A549 (cell line): Measurements from ENCODE around the gene PRKN. TPM values are rescaled to one million over a fixed set of nuclear protein-coding genes. Genes with fewer than 3 reads are reported as not detected.

ENCODE experiments used
- ATAC-seq, 2 experiments: fragments of 200-7000 bp in 1 of 2; fragments of >200 bp in 1 of 2; cut with Nextera tagmentation in 1 of 2; cut with Tn5 transposase in 1 of 2; 3 replicates each; pipeline versions ENCODE4 v1.8.0 to v1.9.1; 2018 to 2020; ENCODE audit warnings: mild to moderate bottlenecking in 1 of 2, moderate library complexity in 1 of 2
- CTCF ChIA-PET: fragments of 300-600 bp; sonication (Branson Sonifier 250); formaldehyde crosslinking; extraction: SDS; loops from one replicate; lab custom pipeline; 2021; ENCODE audit warnings: antibody characterized with exemption, inconsistent platforms; lab: Yijun Ruan, JAX
- POLR2A ChIA-PET: fragments of 350-600 bp; formaldehyde crosslinking; extraction: SDS; loops from one replicate; lab custom pipeline; 2021; ENCODE audit warnings: antibody characterized with exemption, inconsistent platforms; lab: Yijun Ruan, JAX
- DNase-seq, 2 experiments: peaks; one replicate each; pipeline versions ENCODE4 v3.0.0 to v3.0.0-alpha.2; 2011 to 2016; ENCODE audit warnings: low read depth in 1 of 2, low spot score in 1 of 2
- FAIRE-seq: peaks from 2 replicates; lab custom pipeline; 2011; peaks lifted over from hg19 to GRCh38; lab: Jason Lieb, UNC
- H3K27ac ChIP-seq, 2 experiments: fragments of >200 bp; sonication (Bioruptor Twin); formaldehyde crosslinking; 3 replicates each; pipeline ENCODE4 v1.5.1; 2016 to 2017
- H3K4me1 ChIP-seq: fragments of >200 bp; sonication (Bioruptor Twin); formaldehyde crosslinking; 3 replicates; pipeline ENCODE4 v1.6.1; 2016
- H3K4me2 ChIP-seq: fragments of >200 bp; sonication (Bioruptor Twin); formaldehyde crosslinking; 3 replicates; pipeline ENCODE4 v1.6.1; 2016
- H3K4me3 ChIP-seq: fragments of >200 bp; sonication (Bioruptor Twin); formaldehyde crosslinking; 3 replicates; pipeline ENCODE4 v1.5.1; 2016
- H3K9me3 ChIP-seq: fragments of >200 bp; sonication (Bioruptor Twin); formaldehyde crosslinking; 3 replicates; pipeline ENCODE4 v1.6.1; 2016
- CEBPB ChIP-seq, 2 experiments: fragments of >200 bp in 1 of 2; sonication (Bioruptor Twin) in 1 of 2; formaldehyde crosslinking in 1 of 2; IDR thresholded peaks; 2 replicates each; pipeline ENCODE4 v1.6.1; 2012 to 2016
- EP300 ChIP-seq, 2 experiments: fragments of >200 bp; sonication (Bioruptor Twin); formaldehyde crosslinking; IDR thresholded peaks; 2 replicates in 1 of 2; 3 replicates in 1 of 2; pipeline ENCODE4 v1.6.1; 2016 to 2017
- FOSL2 ChIP-seq, 2 experiments: fragments of 450-650 bp in 1 of 2; fragments of >200 bp in 1 of 2; sonication (Bioruptor Twin) in 1 of 2; formaldehyde crosslinking; IDR thresholded peaks; 2 replicates each; pipeline versions ENCODE4 v1.5.0 to v1.6.1; 2016 to 2020; ENCODE audit warnings: mild to moderate bottlenecking in 1 of 2, moderate library complexity in 1 of 2
- FOXS1 ChIP-seq: fragments of 250-450 bp; sonication (Bioruptor Pico); IDR thresholded peaks from 2 replicates; pipeline ENCODE4 v1.5.0; 2020; ENCODE audit warnings: mild to moderate bottlenecking, moderate library complexity
- HES2 ChIP-seq: fragments of >200 bp; sonication (Bioruptor Twin); formaldehyde crosslinking; IDR thresholded peaks from 2 replicates; pipeline ENCODE4 v1.6.1; 2016
- HOXB13 ChIP-seq: fragments of 250-450 bp; sonication (Bioruptor Pico); IDR thresholded peaks from 2 replicates; pipeline ENCODE4 v1.5.0; 2020; ENCODE audit warnings: low read depth, mild to moderate bottlenecking, moderate library complexity
- JUNB ChIP-seq: fragments of >200 bp; sonication (Bioruptor Twin); formaldehyde crosslinking; IDR thresholded peaks from 2 replicates; pipeline ENCODE4 v1.6.1; 2016
- MAFK ChIP-seq: fragments of 450-650 bp; IDR thresholded peaks from 2 replicates; pipeline ENCODE4 v1.6.1; 2014; ENCODE audit not compliant: partially characterized antibody
- MAZ ChIP-seq: fragments of 150-350 bp; IDR thresholded peaks from 2 replicates; pipeline ENCODE4 v1.6.1; 2014; ENCODE audit warnings: antibody characterized with exemption, low read depth, low read length, borderline replicate concordance
- MYC ChIP-seq: IDR thresholded peaks from 2 replicates; pipeline ENCODE4 v1.6.1; 2012; ENCODE audit warnings: mild to moderate bottlenecking, inconsistent platforms, low read length, improper control_type of control experiment, borderline replicate concordance
- RARB ChIP-seq: fragments of 250-450 bp; sonication (Bioruptor Pico); IDR thresholded peaks from 2 replicates; pipeline ENCODE4 v1.8.0; 2021; ENCODE audit warnings: mild to moderate bottlenecking, moderate library complexity
- TP53 ChIP-seq: fragments of 250-450 bp; sonication (Bioruptor Pico); IDR thresholded peaks from 2 replicates; pipeline ENCODE4 v1.5.0; 2021; ENCODE audit warnings: mild to moderate bottlenecking, moderate library complexity
- ZFP36 ChIP-seq: fragments of 450-650 bp; IDR thresholded peaks from 2 replicates; pipeline ENCODE4 v1.6.1; 2014; ENCODE audit warnings: borderline replicate concordance; ENCODE audit not compliant: partially characterized antibody
- ZNF302 ChIP-seq: fragments of 250-450 bp; sonication (Bioruptor Pico); IDR thresholded peaks from 2 replicates; pipeline ENCODE4 v1.9.0; 2021; ENCODE audit warnings: inconsistent platforms, mild to moderate bottlenecking, moderate library complexity
- WGBS: methylation state at CpG from one replicate; pipeline ENCODE4 v1.1.6; 2017; ENCODE audit errors: missing lambda C conversion rate; 5-methylcytosine and 5-hydroxymethylcytosine counted together
- polyA plus RNA-seq, 4 experiments: library from polyadenylated mRNA; depleted of rRNA in 3 of 4; stranded (reverse); fragments of >200 nt; fragmentation: RNase III in 1 of 4; extraction: RNeasy Plus Mini Kit Qiagen cat#74134 plus additional on column Dnase treatment in 1 of 4; gene quantifications; 2 replicates in 3 of 4; 3 replicates in 1 of 4; pipeline ENCODE4 v1.2.3, GENCODE V29; 2011 to 2017
- TF ChIP-seq, protein P1 (sequence below): fragments of >200 bp; sonication (Bioruptor Twin); formaldehyde crosslinking; IDR thresholded peaks from 3 replicates; pipeline ENCODE4 v1.6.1; 2016
- TF ChIP-seq, protein P2 (sequence below): fragments of 250-450 bp; sonication (Bioruptor Pico); IDR thresholded peaks from 2 replicates; pipeline ENCODE4 v1.5.0; 2021; ENCODE audit warnings: mild to moderate bottlenecking, moderate library complexity, borderline replicate concordance
- TF ChIP-seq, protein P3 (sequence below): fragments of >200 bp; sonication (Bioruptor Twin); formaldehyde crosslinking; IDR thresholded peaks from 3 replicates; pipeline ENCODE4 v1.5.1; 2016

The PRKN gene
- polyA plus RNA-seq, 2 of the 4 experiments (the other 2 are of a cell fraction): 0.36 to 0.39 TPM

GRCh38 chr6:162100096-162100495 lies 627.5 kb downstream of the PRKN start (continued):
- TF ChIP-seq JUNB: no peak
- TF ChIP-seq ZNF302 (CRISPR knock-in tag): no peak
- TF ChIP-seq, protein P1, sequence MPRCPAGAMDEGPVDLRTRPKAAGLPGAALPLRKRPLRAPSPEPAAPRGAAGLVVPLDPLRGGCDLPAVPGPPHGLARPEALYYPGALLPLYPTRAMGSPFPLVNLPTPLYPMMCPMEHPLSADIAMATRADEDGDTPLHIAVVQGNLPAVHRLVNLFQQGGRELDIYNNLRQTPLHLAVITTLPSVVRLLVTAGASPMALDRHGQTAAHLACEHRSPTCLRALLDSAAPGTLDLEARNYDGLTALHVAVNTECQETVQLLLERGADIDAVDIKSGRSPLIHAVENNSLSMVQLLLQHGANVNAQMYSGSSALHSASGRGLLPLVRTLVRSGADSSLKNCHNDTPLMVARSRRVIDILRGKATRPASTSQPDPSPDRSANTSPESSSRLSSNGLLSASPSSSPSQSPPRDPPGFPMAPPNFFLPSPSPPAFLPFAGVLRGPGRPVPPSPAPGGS: no peak
- TF ChIP-seq MAZ: no peak
- TF ChIP-seq ZFP36: no peak
- no peak for TF ChIP-seq HES2
- TF ChIP-seq FOXS1: no peak

DNA sequence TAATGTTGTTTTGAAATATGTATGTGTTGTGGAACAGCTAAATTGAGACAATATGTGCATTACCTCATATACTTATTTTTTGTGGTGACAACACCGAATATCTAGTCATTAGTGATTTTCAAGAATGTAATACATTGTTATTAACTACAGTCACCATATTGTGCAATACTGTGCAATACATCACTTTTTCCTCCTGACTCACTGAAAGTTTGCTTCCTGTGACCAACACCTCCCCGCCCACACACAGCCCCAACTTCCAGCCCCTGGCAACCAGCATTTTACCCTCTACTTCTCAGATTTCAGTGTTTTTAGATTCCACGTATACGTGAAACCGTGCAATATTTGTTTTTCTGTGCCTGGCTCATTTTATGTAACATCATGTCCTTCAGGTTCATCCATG lies 627.9 kb downstream of the PRKN start:
- Histone ChIP-seq H3K4me2 (peak overlapping the region; percentile 37), H3K27ac (peak overlapping the region; percentile 54 to 69; a peak in 5 of 6 replicates), H3K4me3 (no peak overlapping the region), H3K4me1 (peaks cover 12% of the 10 kb centered on the region; the same call in 2 of the 3 replicates), H3K9me3 (no peaks in the 10 kb centered on the region)
- POLR2A ChIA-PET: no interaction called here
- ATAC-seq: peak; percentile 65 to 84
- WGBS: 27% methylated on average over 5 of the region's 5 CpGs
- DNase-seq: peak; percentile 33 to 58
- CTCF ChIA-PET: no interaction called here
- TF ChIP-seq MYC: no peak
- peak; percentile 49 for TF ChIP-seq JUNB
- TF ChIP-seq HES2: peak; percentile 63; the same call in 1 of the 2 replicates
- no peak for TF ChIP-seq RARB (CRISPR knock-in tag)
- TF ChIP-seq EP300 (IDR thresholded peaks at IDR 0.05): peak; percentile 23; a peak in 2 of 5 replicates
- TF ChIP-seq CEBPB (IDR thresholded peaks at IDR 0.05): peak; percentile 92
- TF ChIP-seq FOSL2 (IDR thresholded peaks at IDR 0.05): peak; percentile 33; the same call in 1 of the 2 replicates
- TF ChIP-seq FOSL2 (CRISPR knock-in tag; IDR thresholded peaks at IDR 0.05): peak; percentile 76
- FAIRE-seq: no peak

DNA sequence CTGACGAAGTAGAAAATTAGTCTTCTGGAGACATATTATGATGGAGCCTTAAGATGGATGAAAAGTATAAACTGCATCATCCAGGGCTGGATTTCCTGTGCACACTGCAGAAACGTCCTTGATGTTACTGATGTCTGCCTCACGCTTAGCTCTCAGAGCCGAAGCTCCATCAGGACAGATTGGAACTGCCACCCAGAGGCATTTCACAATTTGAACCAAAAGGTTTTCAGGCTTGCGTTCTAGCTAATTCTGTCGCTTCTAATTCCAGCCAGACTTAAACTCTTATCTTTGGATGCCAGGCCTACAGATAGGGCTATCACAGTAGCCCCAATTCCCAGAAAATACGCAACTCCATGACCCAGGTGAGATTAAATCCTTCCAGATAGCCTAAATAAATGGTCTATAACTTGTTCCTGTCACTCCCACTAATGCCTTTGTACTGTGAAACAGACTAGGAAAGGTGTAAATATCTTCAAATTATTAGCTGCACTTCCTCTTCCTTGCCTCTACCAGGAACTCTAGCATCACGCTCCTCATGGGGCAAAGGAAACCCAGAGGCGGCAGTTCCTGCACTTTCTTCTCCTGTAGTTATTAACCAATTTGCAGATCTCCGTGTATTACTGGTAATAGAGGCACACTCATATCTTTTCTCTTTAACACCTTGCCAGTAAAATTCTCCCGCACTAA lies 634.6 kb downstream of the PRKN start:
- ATAC-seq (no peak), FAIRE-seq (no peak), DNase-seq (no peak)
- TF ChIP-seq HOXB13 (CRISPR knock-in tag) (no peak), MYC (no peak)
- TF ChIP-seq, protein P2, sequence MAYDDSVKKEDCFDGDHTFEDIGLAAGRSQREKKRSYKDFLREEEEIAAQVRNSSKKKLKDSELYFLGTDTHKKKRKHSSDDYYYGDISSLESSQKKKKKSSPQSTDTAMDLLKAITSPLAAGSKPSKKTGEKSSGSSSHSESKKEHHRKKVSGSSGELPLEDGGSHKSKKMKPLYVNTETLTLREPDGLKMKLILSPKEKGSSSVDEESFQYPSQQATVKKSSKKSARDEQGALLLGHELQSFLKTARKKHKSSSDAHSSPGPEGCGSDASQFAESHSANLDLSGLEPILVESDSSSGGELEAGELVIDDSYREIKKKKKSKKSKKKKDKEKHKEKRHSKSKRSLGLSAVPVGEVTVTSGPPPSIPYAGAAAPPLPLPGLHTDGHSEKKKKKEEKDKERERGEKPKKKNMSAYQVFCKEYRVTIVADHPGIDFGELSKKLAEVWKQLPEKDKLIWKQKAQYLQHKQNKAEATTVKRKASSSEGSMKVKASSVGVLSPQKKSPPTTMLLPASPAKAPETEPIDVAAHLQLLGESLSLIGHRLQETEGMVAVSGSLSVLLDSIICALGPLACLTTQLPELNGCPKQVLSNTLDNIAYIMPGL: no peak
- Histone ChIP-seq H3K4me1 (no peaks in the 10 kb centered on the region), H3K9me3 (no peaks in the 10 kb centered on the region), H3K4me3 (no peak overlapping the region), H3K4me2 (no peak overlapping the region), H3K27ac (no peak overlapping the region)
- CTCF ChIA-PET: no interaction called here
- WGBS: 93% methylated on average over 11 of the region's 11 CpGs
- POLR2A ChIA-PET: no interaction called here

DNA sequence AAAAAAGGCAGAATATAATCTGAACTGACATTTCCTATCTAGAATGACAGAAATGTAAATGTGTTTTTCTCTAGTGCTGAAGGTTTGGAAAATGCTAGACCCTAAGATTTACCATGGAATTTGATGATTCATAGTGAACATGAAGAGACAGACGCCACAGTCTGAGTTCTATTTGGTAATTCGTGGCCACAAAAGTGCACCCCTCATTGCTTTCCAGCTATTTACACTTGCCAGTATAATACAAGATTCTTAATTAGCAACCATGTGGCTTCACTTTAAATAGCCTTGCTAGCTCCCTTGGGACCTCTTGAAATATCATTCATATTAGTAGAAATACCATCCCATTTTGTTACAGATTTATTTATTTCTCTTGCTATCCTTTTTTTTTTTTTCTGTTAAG lies 636.8 kb downstream of the PRKN start:
- no peaks in the 10 kb centered on the region for H3K9me3 ChIP-seq
- no peak overlapping the region for H3K4me3 ChIP-seq
- no peak for DNase-seq
- WGBS: 20% methylated on average over 2 of the region's 2 CpGs
- H3K27ac ChIP-seq: peak overlapping the region in 1 of 2 experiments; percentile 45; a peak in 1 of 6 replicates
- CTCF ChIA-PET: interaction anchor here (0.6 to 1.0 kb wide), 2 partner anchors 9 to 11 kb away, joined by 3 read pairs; no protein-coding TSS in a partner anchor
- TF ChIP-seq, protein P3, sequence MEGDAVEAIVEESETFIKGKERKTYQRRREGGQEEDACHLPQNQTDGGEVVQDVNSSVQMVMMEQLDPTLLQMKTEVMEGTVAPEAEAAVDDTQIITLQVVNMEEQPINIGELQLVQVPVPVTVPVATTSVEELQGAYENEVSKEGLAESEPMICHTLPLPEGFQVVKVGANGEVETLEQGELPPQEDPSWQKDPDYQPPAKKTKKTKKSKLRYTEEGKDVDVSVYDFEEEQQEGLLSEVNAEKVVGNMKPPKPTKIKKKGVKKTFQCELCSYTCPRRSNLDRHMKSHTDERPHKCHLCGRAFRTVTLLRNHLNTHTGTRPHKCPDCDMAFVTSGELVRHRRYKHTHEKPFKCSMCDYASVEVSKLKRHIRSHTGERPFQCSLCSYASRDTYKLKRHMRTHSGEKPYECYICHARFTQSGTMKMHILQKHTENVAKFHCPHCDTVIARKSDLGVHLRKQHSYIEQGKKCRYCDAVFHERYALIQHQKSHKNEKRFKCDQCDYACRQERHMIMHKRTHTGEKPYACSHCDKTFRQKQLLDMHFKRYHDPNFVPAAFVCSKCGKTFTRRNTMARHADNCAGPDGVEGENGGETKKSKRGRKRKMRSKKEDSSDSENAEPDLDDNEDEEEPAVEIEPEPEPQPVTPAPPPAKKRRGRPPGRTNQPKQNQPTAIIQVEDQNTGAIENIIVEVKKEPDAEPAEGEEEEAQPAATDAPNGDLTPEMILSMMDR: no peak
- no peak for TF ChIP-seq TP53 (CRISPR knock-in tag)
- TF ChIP-seq MAFK: no peak
- H3K4me2 ChIP-seq: peak overlapping the region; percentile 14; the same call in 1 of the 3 replicates
- POLR2A ChIA-PET: no interaction called here
- H3K4me1 ChIP-seq: no peaks in the 10 kb centered on the region
- no peak for ATAC-seq
- FAIRE-seq: no peak
